GM18907 (cell line): ENCODE results near the gene UBL4A.

Experiments used
- ATAC-seq: cut with Tn5 transposase; IDR thresholded peaks from one replicate; pipeline ENCODE4 v1.9.1; 2021; ENCODE audit warnings: mild to moderate bottlenecking, moderate library complexity; ENCODE audit not compliant: unreplicated experiment

Gene UBL4A

GRCh38 chrX:154484255-154485149, 1.9 kb downstream of the UBL4A start:
- ATAC-seq = no peak

GRCh38 chrX:154483325-154483724, 3.1 kb downstream of the UBL4A start:
- ATAC-seq = no peak

DNA sequence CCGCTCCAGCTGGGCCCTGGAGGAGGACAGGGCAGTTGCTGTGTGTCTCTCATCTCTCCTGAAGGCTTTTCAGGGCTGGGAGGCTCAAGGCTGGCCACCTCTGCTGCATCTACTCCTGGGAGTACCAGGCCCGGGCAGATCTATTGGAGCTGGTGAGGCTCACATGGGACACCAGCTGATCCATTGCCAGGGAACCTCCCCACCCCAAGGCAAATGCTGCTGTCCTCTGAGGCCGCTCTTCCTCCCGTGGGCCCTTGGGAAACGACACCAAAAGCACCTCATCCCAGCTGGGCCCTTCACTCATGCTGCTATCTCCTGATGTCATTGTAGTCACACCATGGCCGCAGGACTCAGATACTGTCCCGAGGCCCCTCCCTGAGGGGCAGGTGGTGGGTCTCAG, 3.6 kb downstream of the UBL4A start:
- ATAC-seq = no peak

DNA sequence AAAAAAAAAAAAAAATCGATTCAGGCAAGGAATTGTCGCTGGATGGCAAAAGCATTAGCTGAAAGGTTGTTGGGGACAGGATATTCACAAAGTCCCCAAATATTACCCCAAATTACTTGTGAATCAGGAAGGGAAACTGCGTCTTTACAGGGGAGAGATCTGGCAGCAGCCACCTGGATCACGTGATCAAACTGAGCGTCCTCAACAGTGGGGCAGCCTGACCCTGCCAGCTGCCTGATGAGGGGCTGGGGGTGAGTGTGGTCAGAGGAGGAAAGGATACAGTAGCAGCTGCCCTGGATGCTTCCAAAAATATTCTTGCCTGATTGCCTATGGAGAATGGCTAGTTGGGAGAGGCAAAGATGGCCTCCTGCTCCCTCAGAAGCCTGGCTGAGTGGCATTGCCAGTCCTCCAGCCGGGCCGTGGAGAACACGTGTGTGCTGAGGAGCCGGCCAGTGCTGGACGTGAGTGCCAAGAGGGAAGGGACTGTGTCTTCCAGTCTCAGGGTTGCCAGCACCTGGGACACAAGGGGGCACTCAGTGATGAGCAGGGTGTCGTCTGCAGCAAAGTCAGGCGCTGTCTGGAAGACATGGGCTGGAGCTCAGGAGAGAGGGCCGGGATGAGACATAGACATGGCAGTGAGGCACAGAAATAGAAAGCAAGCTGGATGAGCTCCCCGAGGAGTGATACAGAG, 4.4 kb downstream of the UBL4A start:
- ATAC-seq = no peak

DNA sequence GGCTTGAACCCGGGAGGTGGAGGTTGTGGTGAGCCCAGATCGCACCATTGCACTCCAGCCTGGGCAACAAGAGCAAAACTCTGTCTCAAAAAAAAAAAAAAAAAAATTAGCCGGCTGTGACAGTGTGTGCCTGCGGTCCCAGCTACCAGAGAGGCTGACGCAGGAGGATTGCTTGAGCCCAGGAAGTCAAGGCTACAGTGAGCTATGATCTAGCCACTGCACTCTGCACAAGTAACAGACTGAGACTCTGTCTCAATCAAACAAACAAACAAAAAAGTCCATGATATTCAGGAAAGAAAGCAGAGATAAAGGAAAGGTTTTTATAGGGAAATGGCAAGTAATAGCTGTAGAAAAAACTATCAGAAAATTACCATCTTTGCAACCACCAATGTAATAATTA, 5.2 kb downstream of the UBL4A start:
- ATAC-seq = no peak

- ATAC-seq = peak; percentile 84
Measured at GRCh38 chrX:154478728-154479622, 7.4 kb downstream of the UBL4A start, which contains the start of gene LAGE3. Gene LAGE3, minus strand, starts transcription at chrX:154479281. Its CDS starts 366 bp downstream, at chrX:154478915.

DNA sequence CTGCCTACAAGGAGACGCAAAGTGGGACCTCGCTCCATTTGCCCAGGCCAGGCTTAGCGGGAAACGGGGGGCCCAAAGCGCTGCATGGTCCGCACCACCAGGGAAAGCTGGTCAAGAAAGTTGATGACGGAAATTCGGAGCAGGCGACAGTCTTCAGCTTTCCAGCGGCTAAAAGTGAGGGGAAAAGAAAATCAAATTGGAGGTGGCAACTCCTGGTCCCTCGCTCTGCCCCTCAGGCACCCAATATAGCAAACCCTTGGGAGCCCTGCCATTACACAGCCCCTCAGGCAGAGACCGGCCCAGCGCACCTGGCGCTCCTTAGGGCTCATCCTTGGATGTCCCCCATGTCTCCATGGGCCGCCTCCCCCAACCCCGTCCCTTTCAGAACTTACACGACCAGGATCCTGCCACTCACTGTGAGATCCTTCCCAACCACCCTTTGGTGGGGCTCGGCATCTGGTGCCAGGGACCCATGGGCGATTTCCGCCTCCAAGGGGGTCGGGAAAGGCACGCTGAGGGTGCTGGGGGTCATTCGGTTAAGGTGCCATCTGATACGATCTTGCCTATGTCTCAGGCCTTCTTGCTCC, 8.4 kb downstream of the UBL4A start:
- ATAC-seq = no peak

DNA sequence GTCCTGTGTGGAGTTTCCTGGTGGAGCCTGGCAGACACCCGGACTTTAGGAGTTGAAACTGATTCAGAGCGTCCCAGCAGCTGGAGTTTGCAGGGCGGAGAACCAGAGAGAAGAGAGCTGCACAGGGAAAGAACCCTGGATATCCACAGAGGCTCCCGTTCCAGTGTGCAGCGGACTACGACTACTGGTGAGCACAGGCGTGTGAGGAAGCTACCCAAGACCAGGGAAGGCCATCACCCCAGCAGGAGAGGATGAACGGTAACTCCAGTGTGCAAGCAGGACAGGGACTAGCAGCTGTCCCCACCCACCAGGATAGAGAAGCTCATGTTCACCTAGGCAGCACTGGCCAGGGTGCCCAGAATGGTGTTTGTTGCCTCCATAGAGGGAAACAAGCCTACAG, 9.6 kb downstream of the UBL4A start:
- ATAC-seq = no peak

GRCh38 chrX:154473683-154474082, 12.7 kb downstream of the UBL4A start:
- no peak for ATAC-seq

GRCh38 chrX:154472685-154473632, 13.5 kb downstream of the UBL4A start:
- ATAC-seq = no peak

DNA sequence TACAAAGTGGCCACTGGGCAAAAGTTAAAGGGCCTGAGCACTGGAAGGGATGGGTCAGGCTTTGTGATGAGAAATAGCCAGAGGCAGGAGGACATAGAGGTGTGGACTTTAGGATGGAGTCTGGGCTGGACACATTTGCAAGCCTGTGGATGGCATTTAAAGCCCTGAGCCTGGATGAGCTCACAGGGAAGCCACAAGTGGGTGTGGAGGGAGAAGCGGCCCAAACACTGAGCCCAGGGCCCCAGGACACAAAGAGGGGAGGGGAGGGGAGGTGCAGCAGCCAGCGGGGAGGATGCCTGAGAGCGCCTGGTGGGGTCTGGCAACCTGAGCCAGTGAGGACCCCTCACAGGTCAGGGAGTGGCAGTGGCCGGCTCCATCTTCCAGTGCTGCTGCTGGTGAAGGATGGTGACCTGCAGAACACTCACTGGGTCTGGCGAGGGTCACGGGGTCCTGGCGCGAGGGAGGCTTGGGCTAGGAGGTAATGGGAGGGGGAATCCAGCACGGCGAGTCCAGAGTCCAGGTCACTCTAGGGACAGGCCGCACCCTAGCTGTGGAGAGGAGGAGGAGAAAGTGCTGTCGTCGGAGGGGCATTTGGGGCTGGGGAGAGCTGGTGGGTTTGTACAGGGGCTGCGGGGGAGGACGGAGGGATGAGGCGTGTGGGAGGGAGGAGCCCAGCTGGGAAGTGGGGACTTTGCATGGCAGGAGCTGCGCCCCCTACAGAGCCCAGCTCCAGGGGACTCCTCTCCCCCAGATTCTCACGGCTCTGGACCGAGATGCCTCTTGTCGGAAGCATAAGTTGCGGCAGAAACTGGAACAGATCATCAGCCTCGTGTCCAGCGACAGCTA, 14.4 kb downstream of the UBL4A start:
- ATAC-seq = no peak

- no peak for ATAC-seq
Measured at GRCh38 chrX:154470914-154471568, 15.4 kb downstream of the UBL4A start.

DNA sequence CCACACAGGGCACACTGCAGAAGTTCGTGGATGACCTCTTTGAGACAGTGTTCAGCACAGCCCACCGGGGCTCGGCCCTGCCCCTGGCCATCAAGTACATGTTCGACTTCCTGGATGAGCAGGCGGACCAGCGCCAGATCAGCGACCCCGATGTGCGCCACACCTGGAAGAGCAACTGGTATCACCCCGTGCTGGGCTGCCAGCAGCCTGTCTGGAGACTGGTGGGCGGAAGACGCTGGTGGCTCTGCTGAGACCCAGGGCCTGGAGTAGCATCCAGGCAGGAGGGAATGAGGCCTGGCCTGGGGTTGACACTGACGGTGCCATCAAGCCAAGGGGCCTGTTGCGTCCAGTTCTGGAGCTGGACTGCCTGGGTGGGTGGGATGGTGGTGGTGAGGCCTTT, 16.0 kb downstream of the UBL4A start:
- ATAC-seq = no peak

DNA sequence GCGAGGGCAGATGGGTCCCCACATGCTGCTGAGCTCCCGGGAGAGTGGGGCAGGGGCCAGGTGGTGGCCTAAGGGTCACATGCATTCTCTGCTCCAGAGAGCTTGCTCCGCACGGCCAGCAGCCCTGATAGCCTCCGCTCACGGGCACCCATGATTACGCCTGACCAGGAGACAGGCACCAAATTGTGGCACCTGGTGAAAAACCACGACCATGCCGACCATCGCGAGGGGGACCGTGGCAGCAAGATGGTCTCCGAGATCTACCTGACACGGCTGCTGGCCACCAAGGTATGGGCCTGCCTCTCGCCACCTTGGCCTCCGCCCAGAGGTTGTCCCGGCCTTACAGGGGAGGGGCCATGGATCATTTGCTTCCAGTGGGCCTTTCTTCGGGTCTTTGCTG, 16.5 kb downstream of the UBL4A start:
- ATAC-seq = no peak

DNA sequence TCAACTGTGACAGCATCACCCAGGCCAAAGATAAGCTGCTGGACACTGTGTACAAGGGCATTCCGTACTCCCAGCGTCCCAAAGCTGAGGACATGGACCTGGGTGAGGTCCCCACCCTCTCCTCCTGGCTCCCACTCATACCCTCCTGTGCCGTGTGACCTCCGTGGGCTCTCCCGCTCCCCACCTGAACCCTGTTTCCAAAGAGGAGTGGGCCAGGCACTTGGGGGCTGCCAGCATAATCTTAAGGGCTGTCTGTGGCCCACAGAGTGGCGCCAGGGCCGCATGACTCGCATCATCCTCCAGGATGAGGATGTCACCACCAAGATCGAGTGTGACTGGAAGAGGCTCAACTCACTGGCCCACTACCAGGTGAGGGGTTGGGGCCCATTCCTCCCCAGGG, 17.3 kb downstream of the UBL4A start:
- no peak for ATAC-seq

DNA sequence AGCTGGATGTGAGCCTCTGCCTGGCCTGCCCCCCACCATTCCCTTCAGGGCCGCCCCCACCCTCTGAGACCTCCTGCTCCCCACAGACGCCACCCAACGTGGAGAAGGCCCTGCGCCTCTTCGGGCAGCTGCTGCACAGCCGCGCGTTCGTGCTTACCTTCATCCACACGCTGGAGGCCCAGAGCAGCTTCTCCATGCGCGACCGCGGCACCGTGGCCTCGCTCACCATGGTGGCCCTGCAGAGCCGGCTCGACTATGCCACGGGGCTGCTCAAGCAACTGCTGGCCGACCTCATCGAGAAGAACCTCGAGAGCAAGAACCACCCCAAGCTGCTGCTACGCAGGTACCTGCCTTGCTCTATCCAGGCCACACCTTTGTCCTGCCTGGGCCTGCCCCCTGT, 18.2 kb downstream of the UBL4A start:
- ATAC-seq = no peak

DNA sequence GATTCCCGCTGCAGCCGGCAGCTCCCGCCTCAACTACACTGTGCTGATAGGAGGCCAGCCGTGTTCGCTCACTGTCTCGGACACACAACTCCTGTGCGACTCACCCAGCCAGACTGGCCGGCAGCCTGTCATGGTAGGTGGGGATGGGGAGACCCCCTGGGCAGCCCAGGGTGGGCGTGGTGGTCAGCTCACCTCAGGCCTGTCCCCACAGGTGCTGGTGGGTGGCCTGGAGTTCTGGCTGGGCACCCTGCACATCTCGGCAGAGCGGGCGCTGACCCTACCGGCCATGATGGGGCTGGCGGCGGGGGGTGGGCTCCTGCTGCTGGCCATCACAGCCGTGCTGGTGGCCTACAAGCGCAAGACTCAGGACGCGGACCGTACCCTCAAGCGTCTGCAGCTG, 18.9 kb downstream of the UBL4A start:
- ATAC-seq = no peak

- no peak for ATAC-seq
Measured at GRCh38 chrX:154466907-154467306, 19.5 kb downstream of the UBL4A start.
